OCI-LY3 (cell line): ENCODE measurements around the gene OPCML.

ENCODE experiments used
- H2AFZ ChIP-seq: fragments of 200-600, 300-600 bp; shearing (Covaris generic); 2 replicates; pipeline ENCODE4 v1.6.0; 2014; ENCODE audit warnings: antibody characterized with exemption, low read depth, low read length
- H3K27ac ChIP-seq: fragments of 200-600, 300-600 bp; sonication (generic); 2 replicates; pipeline ENCODE4 v1.5.1; 2014; ENCODE audit warnings: mild to moderate bottlenecking, low read length, moderate library complexity, mixed read lengths
- H3K27me3 ChIP-seq: fragments of 200-600, 300-600 bp; sonication (generic); 2 replicates; pipeline ENCODE4 v1.6.1; 2014; ENCODE audit warnings: low read depth, low read length, mixed read lengths
- H3K36me3 ChIP-seq: fragments of 200-600, 300-600 bp; sonication (generic); replicated peaks from 2 replicates; pipeline ENCODE3; 2014; ENCODE audit warnings: low read depth, low read length, mixed read lengths
- H3K4me1 ChIP-seq: fragments of 300-600, 200-600 bp; sonication (generic); 2 replicates; pipeline ENCODE4 v1.6.1; 2014; ENCODE audit warnings: low read length, mixed read lengths
- H3K4me2 ChIP-seq: fragments of 200-600, 300-600 bp; sonication (generic); 2 replicates; pipeline ENCODE4 v1.6.1; 2014; ENCODE audit warnings: low read length, mixed read lengths
- H3K4me3 ChIP-seq: fragments of 300-600, 200-600 bp; sonication (generic); 2 replicates; pipeline ENCODE4 v1.5.1; 2014; ENCODE audit warnings: antibody characterized with exemption, mild to moderate bottlenecking, low read length, moderate library complexity
- H3K79me2 ChIP-seq: fragments of 300-600, 200-600 bp; shearing (Covaris generic); 2 replicates; pipeline ENCODE4 v1.6.1; 2014; ENCODE audit warnings: mild to moderate bottlenecking, low read length, mixed read lengths
- H3K9ac ChIP-seq: fragments of 300-600, 200-600 bp; shearing (Covaris generic); 2 replicates; pipeline ENCODE4 v1.6.0; 2014; ENCODE audit warnings: mild to moderate bottlenecking, low read length, moderate library complexity
- H3K9me3 ChIP-seq: fragments of 200-600, 300-600 bp; shearing (Covaris generic); 2 replicates; pipeline ENCODE4 v1.6.1; 2014; ENCODE audit warnings: low read length, mixed read lengths; ENCODE audit not compliant: insufficient read depth
- H4K20me1 ChIP-seq: fragments of 200-600, 300-600 bp; sonication (generic); 2 replicates; pipeline ENCODE4 v1.6.1; 2016; ENCODE audit warnings: low read length, mixed read lengths; ENCODE audit not compliant: insufficient read depth
- CTCF ChIP-seq: fragments of 200-600, 300-600 bp; sonication (generic); IDR thresholded peaks from 2 replicates; pipeline ENCODE4 v1.5.1; 2014; ENCODE audit warnings: antibody characterized with exemption, low read length, low read depth
- EZH2phosphoT487 ChIP-seq: fragments of 200-600 bp; shearing (Covaris generic); IDR thresholded peaks from 2 replicates; pipeline ENCODE4 v1.6.1; 2018; ENCODE audit warnings: antibody characterized with exemption, mixed run types, low read depth

Gene OPCML

GRCh38 chr11:132895340-132895739 lies 637.0 kb downstream of the OPCML start:
- no peak overlapping the region for H3K4me2 ChIP-seq
- no peaks in the 10 kb centered on the region for H3K36me3 ChIP-seq
- TF ChIP-seq CTCF = no peak
- no peak for TF ChIP-seq EZH2phosphoT487
- H4K20me1 ChIP-seq = no peaks in the 10 kb centered on the region
- H3K9ac ChIP-seq = no peak overlapping the region
- no peaks in the 10 kb centered on the region for H3K27me3 ChIP-seq
- no peak overlapping the region for H3K4me3 ChIP-seq
- H3K27ac ChIP-seq = no peak overlapping the region
- no peaks in the 10 kb centered on the region for H3K79me2 ChIP-seq
- H2AFZ ChIP-seq = no peak overlapping the region
- no peaks in the 10 kb centered on the region for H3K9me3 ChIP-seq
- no peaks in the 10 kb centered on the region for H3K4me1 ChIP-seq

- TF ChIP-seq EZH2phosphoT487 (no peak), CTCF (no peak)
- Histone ChIP-seq H3K9me3 (no peaks in the 10 kb centered on the region), H3K4me3 (no peak overlapping the region), H2AFZ (no peak overlapping the region), H4K20me1 (no peaks in the 10 kb centered on the region), H3K4me2 (no peak overlapping the region), H3K27me3 (no peaks in the 10 kb centered on the region), H3K36me3 (no peaks in the 10 kb centered on the region), H3K27ac (no peak overlapping the region), H3K9ac (no peak overlapping the region), H3K4me1 (no peaks in the 10 kb centered on the region), H3K79me2 (no peaks in the 10 kb centered on the region)
These were observed 637.7 kb downstream of the OPCML start for GRCh38 chr11:132894606-132895005.

- no peak overlapping the region for H3K27ac ChIP-seq
- no peaks in the 10 kb centered on the region for H3K27me3 ChIP-seq
- H3K4me3 ChIP-seq = no peak overlapping the region
- no peaks in the 10 kb centered on the region for H3K79me2 ChIP-seq
- H3K9ac ChIP-seq = no peak overlapping the region
- no peak overlapping the region for H2AFZ ChIP-seq
- H3K4me2 ChIP-seq = no peak overlapping the region
- H3K4me1 ChIP-seq = no peaks in the 10 kb centered on the region
- H3K36me3 ChIP-seq = no peaks in the 10 kb centered on the region
- H4K20me1 ChIP-seq = no peaks in the 10 kb centered on the region
- H3K9me3 ChIP-seq = no peaks in the 10 kb centered on the region
- no peak for TF ChIP-seq CTCF
- no peak for TF ChIP-seq EZH2phosphoT487
These were observed 639.4 kb downstream of the OPCML start for GRCh38 chr11:132892876-132893275.

- no peaks in the 10 kb centered on the region for H3K4me1 ChIP-seq
- H2AFZ ChIP-seq = no peak overlapping the region
- no peak overlapping the region for H3K9ac ChIP-seq
- H3K27me3 ChIP-seq = peaks cover 4% of the 10 kb centered on the region; the same call in 1 of the 2 replicates
- no peaks in the 10 kb centered on the region for H3K36me3 ChIP-seq
- no peaks in the 10 kb centered on the region for H4K20me1 ChIP-seq
- TF ChIP-seq CTCF (no peak), EZH2phosphoT487 (no peak)
- H3K9me3 ChIP-seq = no peaks in the 10 kb centered on the region
- H3K4me3 ChIP-seq = no peak overlapping the region
- no peak overlapping the region for H3K4me2 ChIP-seq
- no peak overlapping the region for H3K27ac ChIP-seq
- H3K79me2 ChIP-seq = no peaks in the 10 kb centered on the region
These were observed 644.1 kb downstream of the OPCML start for GRCh38 chr11:132888226-132888625.
